Epithelial cell of proximal tubule (primary cell): ENCODE data around the gene FAM228B. TPM values are rescaled to one million over a fixed set of nuclear protein-coding genes. Genes with fewer than 3 reads are reported as not detected.

Experiments
- DNase-seq: peaks from one replicate; pipeline ENCODE4 v3.0.0-alpha.2; 2011; ENCODE audit warnings: low read depth
- H3K4me3 ChIP-seq: 2 replicates; pipeline ENCODE4 v1.5.1; 2011; ENCODE audit warnings: low read depth, mild to moderate bottlenecking, low read length
- CTCF ChIP-seq: conservative IDR thresholded peaks from 2 replicates; pipeline ENCODE4 v1.5.1; 2012; ENCODE audit warnings: low read depth, mild to moderate bottlenecking, low read length
- total RNA-seq: library from RNA; depleted of rRNA; stranded (reverse); fragments of >200 nt; gene quantifications from 2 replicates; pipeline ENCODE4 v1.2.3, GENCODE V29; 2015

Gene FAM228B
- total RNA-seq, 1 donor from 2014 or later: 4.8 TPM

- TF ChIP-seq CTCF: no peak
- no peak overlapping the region for H3K4me3 ChIP-seq
- DNase-seq: no peak
Measured at GRCh38 chr2:24207359-24207758, 84.1 kb downstream of the FAM228B start.

GRCh38 chr2:24208490-24208889 lies 85.2 kb downstream of the FAM228B start:
- no peak for TF ChIP-seq CTCF
- no peak overlapping the region for H3K4me3 ChIP-seq
- no peak for DNase-seq

GRCh38 chr2:24209389-24210105 lies 86.3 kb downstream of the FAM228B start:
- no peak for DNase-seq
- no peak for TF ChIP-seq CTCF
- no peak overlapping the region for H3K4me3 ChIP-seq

- no peak overlapping the region for H3K4me3 ChIP-seq
- TF ChIP-seq CTCF: no peak
- no peak for DNase-seq
Measured at GRCh38 chr2:24210106-24210455, 86.8 kb downstream of the FAM228B start.

- TF ChIP-seq CTCF: no peak
Measured at GRCh38 chr2:24210723-24211122, 87.5 kb downstream of the FAM228B start.

GRCh38 chr2:24211408-24211807 lies 88.1 kb downstream of the FAM228B start:
- no peak for DNase-seq
- no peak for TF ChIP-seq CTCF

More at GRCh38 chr2:24210723-24211122, 87.5 kb downstream of the FAM228B start:
- DNase-seq: no peak
- H3K4me3 ChIP-seq: no peak overlapping the region

GRCh38 chr2:24214880-24215279 lies 91.6 kb downstream of the FAM228B start:
- no peak for TF ChIP-seq CTCF
- no peak for DNase-seq
- no peak overlapping the region for H3K4me3 ChIP-seq

More at GRCh38 chr2:24211408-24211807, 88.1 kb downstream of the FAM228B start:
- H3K4me3 ChIP-seq: no peak overlapping the region

Other genes starting within 250 kb of the FAM228B start
- gene ATAD2B, start 196.3 kb upstream of the FAM228B start, total RNA-seq: 4.5 and 5.2 TPM in 2 replicates
- gene UBXN2A, start 183.0 kb upstream of the FAM228B start, total RNA-seq: 12.3 and 13.4 TPM in 2 replicates
- gene MFSD2B, start 113.4 kb upstream of the FAM228B start, total RNA-seq: 0.06 and 0.43 TPM in 2 replicates
- 7.7 and 13.8 TPM in 2 replicates for gene WDCP, start 76.1 kb upstream of the FAM228B start, total RNA-seq
- gene FKBP1B, start 73.7 kb upstream of the FAM228B start, total RNA-seq: 12.4 and 20.6 TPM in 2 replicates
- 159 and 226 TPM in 2 replicates for gene SF3B6, start 47.1 kb upstream of the FAM228B start, total RNA-seq
- gene TP53I3, start 38.6 kb upstream of the FAM228B start, total RNA-seq: 36.5 and 46.0 TPM in 2 replicates
- not detected in 2 replicates for gene PFN4, start 135 bp upstream of the FAM228B start, total RNA-seq
- 0.43 TPM in 1 of 2 replicates, not detected in the other for gene FAM228A, start 51.6 kb downstream of the FAM228B start, total RNA-seq
- 14.1 and 15.1 TPM in 2 replicates for gene ITSN2, start 237.1 kb downstream of the FAM228B start, total RNA-seq